C4-2B (cell line): ENCODE measurements around the gene DCTPP1.
"Not testable (repeated sequence)": the region's sequence is repeated elsewhere in the genome, so short reads cannot be mapped to it uniquely, and the experiment has no call there.

ENCODE experiments used
- H3K27ac ChIP-seq: fragments of 450-650 bp; 2 replicates; pipeline ENCODE4 v1.5.1; 2017
- CTCF ChIP-seq: fragments of 450-650 bp; conservative IDR thresholded peaks from 2 replicates; pipeline ENCODE4 v1.5.1; 2017; ENCODE audit warnings: mild to moderate bottlenecking
- ZFX ChIP-seq: fragments of 450-650 bp; IDR thresholded peaks from 2 replicates; pipeline ENCODE4 v1.6.1; 2017

Gene DCTPP1

GRCh38 chr16:30429678-30430427, at the start of gene DCTPP1:
DCTPP1 (minus strand) TSS chr16:30430030; CDS start chr16:30429980, 50 bp downstream.
- peak within 1 kb of the TSS; percentile 85 for H3K27ac ChIP-seq
- TF ChIP-seq CTCF (peak; percentile 95), ZFX (no peak)

DNA sequence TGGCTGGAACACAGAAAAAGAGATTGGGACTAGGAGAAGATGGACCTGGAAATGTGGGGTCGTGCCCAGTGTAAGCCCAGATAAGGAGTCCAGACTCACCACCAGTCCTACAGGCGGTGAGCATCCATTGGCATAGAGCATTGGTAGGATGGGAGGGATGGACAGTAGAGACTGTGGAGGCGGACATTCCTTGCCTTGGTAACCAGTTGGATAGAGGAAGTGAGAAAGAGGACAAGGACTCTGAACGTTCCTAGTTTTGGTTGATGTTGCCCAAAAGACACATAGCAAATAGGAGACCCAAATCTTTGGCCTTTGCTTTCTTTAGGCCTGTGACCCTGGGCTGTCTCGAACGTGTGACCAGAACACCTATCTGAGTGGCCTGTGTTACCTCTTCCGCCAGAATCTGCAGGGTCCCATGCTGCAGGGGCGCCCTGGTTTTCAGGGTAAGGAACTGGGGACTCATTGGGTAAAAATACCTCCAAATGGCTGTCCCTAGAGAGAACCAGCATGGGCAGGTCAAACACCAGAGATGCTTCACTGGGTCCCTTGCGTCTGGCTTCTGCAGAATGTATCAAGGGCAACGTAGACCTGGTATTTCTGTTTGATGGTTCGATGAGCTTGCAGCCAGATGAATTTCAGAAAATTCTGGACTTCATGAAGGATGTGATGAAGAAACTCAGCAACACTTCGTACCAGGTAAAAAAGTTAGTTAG, 49.1 kb upstream of the DCTPP1 start:
- no peak overlapping the region for H3K27ac ChIP-seq
- TF ChIP-seq CTCF (no peak), ZFX (no peak)

- not testable (repeated sequence) for H3K27ac ChIP-seq
These were observed 47.9 kb upstream of the DCTPP1 start for GRCh38 chr16:30477773-30478172.

GRCh38 chr16:30476991-30477390, 47.2 kb upstream of the DCTPP1 start:
- H3K27ac ChIP-seq = no peak overlapping the region
- TF ChIP-seq ZFX (no peak), CTCF (no peak)

- H3K27ac ChIP-seq = no peak overlapping the region
- TF ChIP-seq CTCF = no peak
- no peak for TF ChIP-seq ZFX
These were observed 44.9 kb upstream of the DCTPP1 start for GRCh38 chr16:30474684-30475083.

GRCh38 chr16:30474074-30474452, 44.2 kb upstream of the DCTPP1 start:
- no peak for TF ChIP-seq CTCF
- TF ChIP-seq ZFX = no peak
- H3K27ac ChIP-seq = no peak overlapping the region

DNA sequence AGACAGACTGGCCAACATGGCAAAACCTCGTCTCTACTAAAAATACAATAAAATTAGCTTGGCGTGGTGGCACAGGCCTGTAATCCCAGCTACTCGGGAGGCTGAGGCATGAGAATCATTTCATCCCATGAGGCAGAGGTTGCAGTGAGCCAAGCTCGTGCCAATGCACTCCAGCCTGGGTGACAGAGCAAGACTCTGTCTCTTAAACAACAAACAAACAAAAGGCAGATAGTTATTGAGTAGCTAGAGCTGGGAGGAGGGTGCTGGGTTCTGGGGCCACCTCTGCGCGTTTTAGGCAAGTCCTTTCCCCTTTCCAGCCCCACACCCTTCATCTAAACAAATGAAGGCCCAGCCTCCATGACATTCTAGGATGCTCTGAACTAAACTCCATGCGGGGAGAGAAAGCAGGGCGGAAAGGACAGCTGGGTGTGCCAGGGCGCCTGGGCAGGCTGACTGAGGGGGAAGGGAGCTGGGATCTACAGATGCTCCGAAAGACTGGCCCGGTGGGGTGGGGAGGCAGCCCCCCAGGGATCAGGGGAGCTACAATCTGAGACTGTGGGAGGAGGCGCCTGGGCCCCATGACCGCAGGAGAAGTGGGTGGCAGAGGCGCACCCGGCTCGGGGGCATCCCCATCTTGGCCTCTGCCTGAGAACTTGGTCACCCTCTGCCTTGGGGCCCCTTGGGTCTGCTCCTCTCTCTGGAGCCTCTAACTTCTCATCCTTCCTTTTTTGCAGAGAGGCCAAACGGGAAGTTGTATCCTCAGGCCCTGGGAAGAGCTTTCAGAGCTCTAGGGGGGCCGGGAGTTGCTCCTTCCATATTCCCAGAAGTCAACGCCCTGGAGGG, 43.6 kb upstream of the DCTPP1 start:
- no peak overlapping the region for H3K27ac ChIP-seq
- TF ChIP-seq ZFX (no peak), CTCF (no peak)
